Spleen (tissue), 11 donors: Measurements from ENCODE around the gene PSMB5. TPM values are rescaled to one million over a fixed set of nuclear protein-coding genes. Genes with fewer than 3 reads are reported as not detected.

Source experiments
- DNase-seq: peaks from one replicate; pipeline ENCODE4 v3.0.0-alpha.2; 2020
- H3K27ac ChIP-seq, 8 donors: fragments of 200-600 bp; sonication (generic) in 7 of 8; 1 replicate in 4 of 8; 2 replicates in 4 of 8; pipeline versions ENCODE4 v1.5.0 to v1.8.0; 2016 to 2021; ENCODE audit warnings: inconsistent platforms in 4 of 8, mild to moderate bottlenecking in 4 of 8, moderate library complexity in 1 of 8
- H3K27me3 ChIP-seq, 7 donors: fragments of 200-600 bp; sonication (generic) in 6 of 7; replicated peaks in 1 of 7; 1 replicate in 4 of 7; 2 replicates in 3 of 7; pipeline versions ENCODE4 v1.5.0 to v1.8.0; 2016 to 2021; ENCODE audit warnings: inconsistent platforms in 3 of 7, mild to moderate bottlenecking in 1 of 7
- H3K36me3 ChIP-seq, 6 donors: fragments of 200-600 bp; sonication (generic) in 5 of 6; 1 replicate in 4 of 6; 2 replicates in 2 of 6; pipeline versions ENCODE4 v1.5.0 to v1.8.0; 2016 to 2021; ENCODE audit warnings: inconsistent platforms in 2 of 6
- H3K4me1 ChIP-seq, 6 donors: fragments of 200-600 bp; sonication (generic) in 5 of 6; 1 replicate in 3 of 6; 2 replicates in 3 of 6; pipeline versions ENCODE4 v1.5.0 to v1.8.0; 2016 to 2021; ENCODE audit warnings: inconsistent platforms in 3 of 6
- H3K4me3 ChIP-seq, 8 donors: fragments of 200-600 bp; sonication (generic) in 7 of 8; 1 replicate in 4 of 8; 2 replicates in 4 of 8; pipeline versions ENCODE4 v1.5.0 to v1.8.0; 2016 to 2021; ENCODE audit warnings: inconsistent platforms in 4 of 8, mild to moderate bottlenecking in 4 of 8, moderate library complexity in 2 of 8
- H3K9me3 ChIP-seq, 8 donors: fragments of 200-600 bp; sonication (generic) in 7 of 8; 1 replicate in 4 of 8; 2 replicates in 4 of 8; pipeline versions ENCODE4 v1.5.0 to v1.8.0; 2016 to 2021; ENCODE audit warnings: inconsistent platforms in 4 of 8
- POLR2A ChIP-seq, 3 donors: fragments of 450-650 bp; IDR thresholded peaks; one replicate each; pipeline ENCODE4 v1.5.1; 2017; ENCODE audit warnings: antibody characterized with exemption in 3 of 3, mild to moderate bottlenecking in 1 of 3
- POLR2AphosphoS5 ChIP-seq, 3 donors: sonication (generic); formaldehyde crosslinking; IDR thresholded peaks; one replicate each; pipeline ENCODE4 v1.5.1; 2017; ENCODE audit warnings: antibody characterized with exemption in 3 of 3
- WGBS, 5 donors: extraction: QIAGEN DNeasy Blood & Tissue Kit in 3 of 5; methylation state at CpG; one replicate each; pipeline versions ENCODE4 v1.1.5 to v1.1.7; 2013 to 2018; 5-methylcytosine and 5-hydroxymethylcytosine counted together
- intact Hi-C: fragments of 100-400 bp; cut with DNase I; formaldehyde crosslinking; loops from one replicate; pipeline ENCODE4 v1.15.0; 2023; ENCODE audit warnings: low total_unique reads
- polyA plus RNA-seq, 3 donors: library from polyadenylated mRNA; stranded (reverse); fragments of 200-250 nt; gene quantifications; one replicate each; pipeline ENCODE4 v1.2.1, GENCODE V29; 2013
- total RNA-seq, 7 donors: library from RNA; depleted of rRNA in 3 of 7; stranded (reverse); fragments of >200 nt in 3 of 7; fragmentation: NEBNext Ultra II Directional in 4 of 7; extraction: Animal tissue kit (Norgen Biotek cat#: 25700) in 4 of 7; gene quantifications; one replicate each; pipeline versions ENCODE4 v1.1.0 to v1.2.1, GENCODE V29; 2016 to 2021
- TF ChIP-seq, protein P1 (sequence below), 11 experiments: fragments of 200-600 bp in 7 of 11; fragments of 450-650 bp in 4 of 11; sonication (generic) in 4 of 11; IDR thresholded peaks in 8 of 11; conservative IDR thresholded peaks in 3 of 11; 1 replicate in 7 of 11; 2 replicates in 4 of 11; pipeline versions ENCODE4 v1.4.0 to v1.8.0; 2016 to 2021; ENCODE audit warnings: antibody characterized with exemption in 11 of 11, inconsistent platforms in 4 of 11, mild to moderate bottlenecking in 1 of 11
- donor health status: healthy with polysubstance abuse.
- donor health status: DM: no; HTN: no; CAD: no; lungs with moderate emphysema.
- donor health status: DM: no; HTN: no; CAD: no.
- donor health status: Bipolar disorder and iron deficiency.
- donor health status: healthy.
- donor health status: DM: no; HTN: no; CAD: no.
- donor health status: DM: yes; HTN: yes; CAD: no.

PSMB5 gene
- total and polyA plus RNA-seq, 10 donors = 36.5 to 80.1 (median 55.2) TPM

DNA sequence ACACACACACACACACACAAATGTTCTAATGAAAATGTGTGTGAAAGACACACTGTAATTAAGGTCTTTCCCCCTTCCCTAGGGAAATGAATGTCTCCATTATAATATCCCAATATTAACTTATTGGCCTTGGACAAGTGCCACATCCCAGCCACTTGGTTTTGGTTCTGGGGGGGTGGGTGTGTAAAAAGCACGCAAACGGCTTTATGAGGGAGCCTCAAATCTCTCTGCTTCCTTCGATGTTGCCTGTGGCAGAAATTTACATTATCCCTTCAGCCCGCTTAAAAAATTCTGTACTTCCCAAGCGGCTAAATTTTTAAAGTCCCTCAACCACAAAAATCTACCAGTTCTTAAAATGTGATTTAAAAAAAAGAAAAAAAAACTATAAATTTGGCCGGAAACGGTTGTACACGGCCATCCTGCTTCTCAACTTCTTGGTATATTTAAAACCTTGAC lies 25.2 kb downstream of the PSMB5 start:
- DNase-seq = no peak
- H3K27ac ChIP-seq = peak overlapping the region; percentile 69 to 96 (median 90)
- intact Hi-C loops = no loop called here
- no peaks in the 10 kb centered on the region for H3K36me3 ChIP-seq
- peak overlapping the region; percentile 38 to 80 (median 51) for H3K4me3 ChIP-seq
- H3K27me3 ChIP-seq = no peaks in the 10 kb centered on the region
- 7 to 20% (median 11%) methylated on average over 8 of the region's 8 CpGs for WGBS, 5 donors
- no peak for TF ChIP-seq POLR2A (IDR thresholded peaks at IDR 0.05)
- TF ChIP-seq POLR2AphosphoS5 (IDR thresholded peaks at IDR 0.05) = no peak
- TF ChIP-seq, protein P1, sequence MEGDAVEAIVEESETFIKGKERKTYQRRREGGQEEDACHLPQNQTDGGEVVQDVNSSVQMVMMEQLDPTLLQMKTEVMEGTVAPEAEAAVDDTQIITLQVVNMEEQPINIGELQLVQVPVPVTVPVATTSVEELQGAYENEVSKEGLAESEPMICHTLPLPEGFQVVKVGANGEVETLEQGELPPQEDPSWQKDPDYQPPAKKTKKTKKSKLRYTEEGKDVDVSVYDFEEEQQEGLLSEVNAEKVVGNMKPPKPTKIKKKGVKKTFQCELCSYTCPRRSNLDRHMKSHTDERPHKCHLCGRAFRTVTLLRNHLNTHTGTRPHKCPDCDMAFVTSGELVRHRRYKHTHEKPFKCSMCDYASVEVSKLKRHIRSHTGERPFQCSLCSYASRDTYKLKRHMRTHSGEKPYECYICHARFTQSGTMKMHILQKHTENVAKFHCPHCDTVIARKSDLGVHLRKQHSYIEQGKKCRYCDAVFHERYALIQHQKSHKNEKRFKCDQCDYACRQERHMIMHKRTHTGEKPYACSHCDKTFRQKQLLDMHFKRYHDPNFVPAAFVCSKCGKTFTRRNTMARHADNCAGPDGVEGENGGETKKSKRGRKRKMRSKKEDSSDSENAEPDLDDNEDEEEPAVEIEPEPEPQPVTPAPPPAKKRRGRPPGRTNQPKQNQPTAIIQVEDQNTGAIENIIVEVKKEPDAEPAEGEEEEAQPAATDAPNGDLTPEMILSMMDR (IDR thresholded peaks at IDR 0.05 in 8 of 11, conservative IDR thresholded peaks at IDR 0.05 in 3 of 11) = no peak
- peaks cover 16 to 48% (median 36%) of the 10 kb centered on the region in 6 donors for H3K4me1 ChIP-seq
- H3K9me3 ChIP-seq = no peaks in the 10 kb centered on the region

DNA sequence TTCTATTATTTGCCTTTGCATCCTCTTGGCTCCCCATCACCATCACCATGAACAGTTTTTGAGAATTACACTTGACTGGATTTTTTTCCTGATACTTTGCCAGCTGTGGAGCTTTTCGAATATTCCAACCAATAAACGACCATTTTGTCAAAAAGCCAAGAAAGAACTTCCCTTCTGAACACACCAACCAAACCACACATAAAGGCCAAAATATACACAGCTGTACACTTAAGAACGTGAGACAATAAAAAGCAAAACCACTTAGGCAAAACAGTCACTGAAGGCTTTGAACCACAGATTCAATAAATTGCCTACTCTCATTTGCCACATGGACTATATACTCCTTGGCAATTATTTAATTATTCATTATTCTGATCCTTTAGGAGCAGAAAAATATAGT lies 25.9 kb downstream of the PSMB5 start:
- TF ChIP-seq POLR2A (IDR thresholded peaks at IDR 0.05) (no peak), POLR2AphosphoS5 (IDR thresholded peaks at IDR 0.05) (no peak)
- TF ChIP-seq, protein P1 (IDR thresholded peaks at IDR 0.05 in 8 of 11, conservative IDR thresholded peaks at IDR 0.05 in 3 of 11) = no peak
- peak overlapping the region in 6 of 8 donors; percentile 3 to 96 (median 89) for H3K27ac ChIP-seq

DNA sequence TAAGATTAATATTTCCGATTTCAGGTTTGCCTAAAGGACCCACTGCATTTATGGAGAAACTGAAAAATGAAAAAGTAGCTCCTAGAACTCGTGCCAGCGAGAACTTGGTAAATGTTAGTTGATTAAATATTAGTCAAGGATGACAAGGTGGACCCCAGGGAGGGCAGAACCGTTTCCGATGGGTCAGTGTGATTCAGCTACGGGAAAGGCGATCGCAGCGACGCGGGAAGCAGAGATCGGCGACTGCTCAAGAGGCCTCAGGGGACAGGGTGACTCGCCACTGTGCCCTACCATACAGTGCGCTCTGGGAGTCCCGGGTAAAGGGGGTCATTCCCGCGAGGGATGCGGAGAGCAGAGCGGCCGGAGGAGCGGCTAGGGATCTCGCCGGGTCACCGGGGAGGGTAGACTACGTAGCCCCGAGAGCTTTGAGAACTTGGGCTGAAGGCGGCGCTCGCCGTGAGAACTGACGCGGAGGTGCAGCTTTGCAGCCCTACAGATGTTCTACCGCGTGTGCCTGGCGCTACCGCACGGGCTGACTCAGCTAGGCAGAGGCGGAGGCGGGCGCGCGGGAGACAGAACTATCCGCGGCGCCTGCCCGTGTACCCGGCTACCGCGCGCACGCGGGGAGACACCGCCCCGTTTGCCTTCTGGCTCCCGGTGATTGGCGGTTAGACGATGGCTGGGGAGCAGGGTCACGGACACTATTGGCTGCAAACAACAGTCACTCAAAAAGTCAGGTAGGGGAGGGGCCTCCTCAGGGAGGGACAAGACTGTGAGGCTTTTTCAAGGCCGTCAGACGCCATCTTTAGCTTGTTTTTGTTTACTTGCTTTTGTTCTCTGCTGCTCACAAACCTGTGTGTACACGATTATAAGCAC lies 27.9 kb downstream of the PSMB5 start:
- peak; percentile 95 to 98 (median 98) for TF ChIP-seq POLR2AphosphoS5 (IDR thresholded peaks at IDR 0.05)
- peak in 2 of 3 donors; percentile 67 to 82 for TF ChIP-seq POLR2A (IDR thresholded peaks at IDR 0.05)
- TF ChIP-seq, protein P1 (IDR thresholded peaks at IDR 0.05 in 8 of 11, conservative IDR thresholded peaks at IDR 0.05 in 3 of 11) = peak in 5 of 11 experiments; percentile 9 to 39 (median 26)
- 0 to 1% (median 1%) methylated on average over 42 to 62 of the region's 62 CpGs for WGBS, 5 donors

More for the DNA sequence above, 25.9 kb downstream of the PSMB5 start:
- 12 to 24% (median 15%) methylated on average over 3 of the region's 3 CpGs for WGBS, 5 donors
- H3K4me1 ChIP-seq = peaks cover 16 to 48% (median 36%) of the 10 kb centered on the region in 6 donors
- H3K36me3 ChIP-seq = no peaks in the 10 kb centered on the region
- H3K4me3 ChIP-seq = peak overlapping the region in 2 of 8 donors; percentile 61 to 80
- no peak for DNase-seq
- no peaks in the 10 kb centered on the region for H3K27me3 ChIP-seq
- intact Hi-C loops = no loop called here
- no peaks in the 10 kb centered on the region for H3K9me3 ChIP-seq

DNA sequence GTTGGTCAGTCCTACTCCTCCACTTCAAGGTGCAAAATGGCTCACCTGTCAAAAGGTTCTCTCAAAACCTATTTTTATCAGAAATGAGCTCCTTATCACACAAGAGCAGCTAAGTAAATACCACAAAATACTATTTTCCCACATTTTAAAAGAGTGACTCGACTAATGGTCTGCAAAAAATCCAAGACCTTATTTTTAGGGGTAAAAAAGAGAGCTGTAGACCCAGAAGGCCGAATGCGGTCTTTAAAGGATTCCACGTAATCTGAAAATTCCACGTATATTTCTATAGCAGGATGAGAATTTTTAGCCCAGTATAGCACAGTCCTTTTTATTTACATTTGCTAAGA lies 28.5 kb downstream of the PSMB5 start:
- TF ChIP-seq, protein P1 (IDR thresholded peaks at IDR 0.05 in 8 of 11, conservative IDR thresholded peaks at IDR 0.05 in 3 of 11) = no peak
- no peak for TF ChIP-seq POLR2AphosphoS5 (IDR thresholded peaks at IDR 0.05)
- TF ChIP-seq POLR2A (IDR thresholded peaks at IDR 0.05) = no peak
- intact Hi-C loops = no loop called here
- H3K4me1 ChIP-seq = peaks cover 16 to 48% (median 36%) of the 10 kb centered on the region in 6 donors
- H3K4me3 ChIP-seq = peak overlapping the region in 7 of 8 donors; percentile 58 to 89 (median 60)
- H3K27ac ChIP-seq = peak overlapping the region; percentile 95 to 98 (median 97)
- H3K9me3 ChIP-seq = no peaks in the 10 kb centered on the region
- 43 to 57% (median 44%) methylated on average over 5 of the region's 5 CpGs for WGBS, 5 donors
- H3K36me3 ChIP-seq = no peaks in the 10 kb centered on the region
- no peak for DNase-seq
- no peaks in the 10 kb centered on the region for H3K27me3 ChIP-seq

More for the DNA sequence above, 27.9 kb downstream of the PSMB5 start:
- H3K4me3 ChIP-seq = peak overlapping the region; percentile 58 to 89 (median 62)
- intact Hi-C loops = no loop called here
- peak; percentile 99 for DNase-seq
- H3K4me1 ChIP-seq = peaks cover 16 to 48% (median 36%) of the 10 kb centered on the region in 6 donors
- H3K9me3 ChIP-seq = no peaks in the 10 kb centered on the region
- H3K27ac ChIP-seq = peak overlapping the region; percentile 95 to 98 (median 97)
- H3K27me3 ChIP-seq = no peaks in the 10 kb centered on the region
- no peaks in the 10 kb centered on the region for H3K36me3 ChIP-seq
